ENCODE results near the gene DLGAP1.

DNA sequence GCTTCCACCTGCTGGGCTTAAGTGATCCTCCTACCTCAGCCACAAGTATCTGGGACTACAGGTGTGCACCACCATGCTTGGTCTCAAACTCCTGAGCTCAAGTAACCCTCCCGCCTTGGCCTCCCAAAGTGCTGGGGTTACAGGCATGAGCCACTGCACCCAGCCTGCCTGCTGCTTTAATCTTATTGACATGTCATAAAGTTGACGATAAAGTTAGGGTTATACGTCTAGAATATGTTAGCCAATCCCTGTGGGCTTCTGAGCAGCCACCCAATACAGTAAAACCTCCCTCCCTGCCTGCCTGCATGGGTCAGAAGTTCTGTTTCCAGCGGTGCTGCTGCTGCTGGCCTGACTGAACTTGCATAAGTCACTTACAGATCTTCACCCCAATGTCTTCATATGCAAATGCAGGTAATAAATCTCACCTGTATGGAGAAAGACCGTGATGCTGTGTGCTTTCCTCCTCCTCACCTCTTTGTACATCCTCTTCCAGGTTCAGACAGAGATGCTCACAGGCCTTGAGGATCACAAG, 975.1 kb downstream of the DLGAP1 start:
- no peak for TF ChIP-seq JUND (IDR thresholded peaks at IDR 0.05)
- TF ChIP-seq POLR2AphosphoS5 (IDR thresholded peaks at IDR 0.05; ENCODE audit: low read depth, low read length): no peak
- TF ChIP-seq, protein P1, sequence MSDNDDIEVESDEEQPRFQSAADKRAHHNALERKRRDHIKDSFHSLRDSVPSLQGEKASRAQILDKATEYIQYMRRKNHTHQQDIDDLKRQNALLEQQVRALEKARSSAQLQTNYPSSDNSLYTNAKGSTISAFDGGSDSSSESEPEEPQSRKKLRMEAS (IDR thresholded peaks at IDR 0.05): no peak
- TF ChIP-seq CEBPB (IDR thresholded peaks at IDR 0.05; ENCODE audit: low read depth): no peak
- TF ChIP-seq, protein P2, sequence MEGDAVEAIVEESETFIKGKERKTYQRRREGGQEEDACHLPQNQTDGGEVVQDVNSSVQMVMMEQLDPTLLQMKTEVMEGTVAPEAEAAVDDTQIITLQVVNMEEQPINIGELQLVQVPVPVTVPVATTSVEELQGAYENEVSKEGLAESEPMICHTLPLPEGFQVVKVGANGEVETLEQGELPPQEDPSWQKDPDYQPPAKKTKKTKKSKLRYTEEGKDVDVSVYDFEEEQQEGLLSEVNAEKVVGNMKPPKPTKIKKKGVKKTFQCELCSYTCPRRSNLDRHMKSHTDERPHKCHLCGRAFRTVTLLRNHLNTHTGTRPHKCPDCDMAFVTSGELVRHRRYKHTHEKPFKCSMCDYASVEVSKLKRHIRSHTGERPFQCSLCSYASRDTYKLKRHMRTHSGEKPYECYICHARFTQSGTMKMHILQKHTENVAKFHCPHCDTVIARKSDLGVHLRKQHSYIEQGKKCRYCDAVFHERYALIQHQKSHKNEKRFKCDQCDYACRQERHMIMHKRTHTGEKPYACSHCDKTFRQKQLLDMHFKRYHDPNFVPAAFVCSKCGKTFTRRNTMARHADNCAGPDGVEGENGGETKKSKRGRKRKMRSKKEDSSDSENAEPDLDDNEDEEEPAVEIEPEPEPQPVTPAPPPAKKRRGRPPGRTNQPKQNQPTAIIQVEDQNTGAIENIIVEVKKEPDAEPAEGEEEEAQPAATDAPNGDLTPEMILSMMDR (IDR thresholded peaks at IDR 0.05 in 2 of 3, conservative IDR thresholded peaks at IDR 0.05 in 1 of 3; ENCODE audit: borderline replicate concordance in 1 of 3, insufficient read depth in 1 of 3, low read depth in 2 of 3, low read length in 2 of 3): no peak
- TF ChIP-seq EGR1 (IDR thresholded peaks at IDR 0.05; ENCODE audit: low read depth): no peak
- TF ChIP-seq, protein P3, sequence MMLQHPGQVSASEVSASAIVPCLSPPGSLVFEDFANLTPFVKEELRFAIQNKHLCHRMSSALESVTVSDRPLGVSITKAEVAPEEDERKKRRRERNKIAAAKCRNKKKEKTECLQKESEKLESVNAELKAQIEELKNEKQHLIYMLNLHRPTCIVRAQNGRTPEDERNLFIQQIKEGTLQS (IDR thresholded peaks at IDR 0.05): no peak
- TF ChIP-seq SRF (IDR thresholded peaks at IDR 0.05; ENCODE audit: low read depth): no peak
- TF ChIP-seq SIN3A (IDR thresholded peaks at IDR 0.05; ENCODE audit: low read depth): no peak
- no peak for TF ChIP-seq ZFX (IDR thresholded peaks at IDR 0.05)

Data from HCT116 (cell line).